HepG2 (cell line): ENCODE results near the gene FNIP2. TPM values are rescaled to one million over a fixed set of nuclear protein-coding genes. Genes with fewer than 3 reads are reported as not detected.

Source experiments
- ATAC-seq: fragments of 200-7000 bp; cut with Tn5 transposase; 3 replicates; pipeline ENCODE4 v1.9.1; 2020; ENCODE audit warnings: mild to moderate bottlenecking, moderate library complexity
- BruUV-seq: library from RNA; stranded (reverse); fragments of 400-500 nt; replicated peaks from 2 replicates; lab custom pipeline; 2021; lab: Mats Ljungman, UMichigan
- CTCF ChIA-PET: fragments of 300-600 bp; formaldehyde crosslinking; extraction: SDS; loops from one replicate; lab custom pipeline; 2021; ENCODE audit warnings: low total read pairs, inconsistent platforms, low intra/inter-chr PET ratio; lab: Yijun Ruan, JAX
- POLR2A ChIA-PET: fragments of 350-600 bp; sonication (Branson Sonifier 250); formaldehyde crosslinking; loops from one replicate; lab custom pipeline; 2020; ENCODE audit warnings: antibody characterized with exemption, inconsistent platforms; lab: Yijun Ruan, JAX
- DNase-seq: peaks from one replicate; pipeline ENCODE4 v3.0.0-alpha.2; 2015; ENCODE audit warnings: low spot score
- FAIRE-seq: peaks from 3 replicates; lab custom pipeline; 2011; peaks lifted over from hg19 to GRCh38; lab: Jason Lieb, UNC
- H2AFZ ChIP-seq: one replicate; pipeline ENCODE4 v1.6.1; 2011; ENCODE audit warnings: low read length, inconsistent platforms
- H3K27ac ChIP-seq: fragments of 300-600 bp; 3 replicates; pipeline ENCODE4 v1.8.0; 2011; ENCODE audit warnings: mixed run types, mild to moderate bottlenecking, mixed read lengths, low read length, inconsistent platforms; ENCODE audit not compliant: insufficient read depth; ENCODE audit errors: extremely low read length
- H3K27me3 ChIP-seq, 2 experiments: fragments of 200-600 bp in 1 of 2; 2 replicates in 1 of 2; 3 replicates in 1 of 2; pipeline versions ENCODE4 v1.6.0 to v1.8.0; 2011; ENCODE audit warnings: low read length in 2 of 2, mild to moderate bottlenecking in 2 of 2, moderate library complexity in 2 of 2, inconsistent platforms in 1 of 2; ENCODE audit not compliant: insufficient read depth in 2 of 2, control insufficient read depth in 1 of 2
- H3K36me3 ChIP-seq, 2 experiments: fragments of 200-600 bp in 1 of 2; replicated peaks in 1 of 2; 2 replicates in 1 of 2; 3 replicates in 1 of 2; pipeline versions ENCODE4 v1.5.1 to v1.8.0; 2011; ENCODE audit warnings: low read length in 2 of 2, inconsistent platforms in 1 of 2; ENCODE audit not compliant: insufficient read depth in 2 of 2, control insufficient read depth in 1 of 2
- H3K4me1 ChIP-seq: 2 replicates; pipeline ENCODE4 v1.5.1; 2012; ENCODE audit warnings: low read length, inconsistent platforms; ENCODE audit not compliant: insufficient read depth
- H3K4me2 ChIP-seq: 2 replicates; pipeline ENCODE4 v1.6.0; 2011; ENCODE audit warnings: low read depth, low read length, inconsistent platforms
- H3K4me3 ChIP-seq, 3 experiments: fragments of 200-600 bp in 1 of 3; sonication (generic), shearing (Covaris generic) in 1 of 3; replicated peaks in 1 of 3; 2 replicates each; pipeline ENCODE4 v1.5.1; 2011 to 2016; ENCODE audit warnings: low read length in 3 of 3, inconsistent platforms in 2 of 3, low read depth in 2 of 3, mild to moderate bottlenecking in 2 of 3, control low read depth in 1 of 3, mixed read lengths in 1 of 3; ENCODE audit not compliant: insufficient read depth in 1 of 3
- H3K79me2 ChIP-seq: one replicate; pipeline ENCODE4 v1.6.1; 2011; ENCODE audit warnings: low read length, inconsistent platforms; ENCODE audit not compliant: insufficient read depth
- H3K9ac ChIP-seq: 2 replicates; pipeline ENCODE4 v1.6.0; 2011; ENCODE audit warnings: mild to moderate bottlenecking, low read depth, low read length, inconsistent platforms; ENCODE audit not compliant: insufficient read depth
- H3K9me3 ChIP-seq: 2 replicates; pipeline ENCODE4 v1.5.1; 2012; ENCODE audit warnings: mild to moderate bottlenecking, low read length
- H4K20me1 ChIP-seq: 2 replicates; pipeline ENCODE4 v1.6.0; 2011; ENCODE audit warnings: inconsistent platforms, mild to moderate bottlenecking, low read length, moderate library complexity; ENCODE audit not compliant: insufficient read depth
- ATRX ChIP-seq: sonication (generic); formaldehyde crosslinking; IDR thresholded peaks from 2 replicates; pipeline ENCODE4 v1.4.0; 2020; ENCODE audit warnings: missing genetic modification reagents, borderline replicate concordance
- BATF2 ChIP-seq: sonication (generic); formaldehyde crosslinking; IDR thresholded peaks from 2 replicates; pipeline ENCODE4 v1.8.0; 2022; ENCODE audit warnings: mild to moderate bottlenecking, missing genetic modification reagents, moderate library complexity
- FOXO1 ChIP-seq: sonication (generic); formaldehyde crosslinking; IDR thresholded peaks from 2 replicates; pipeline ENCODE4 v1.4.0; 2020; ENCODE audit warnings: missing genetic modification reagents
- MYNN ChIP-seq: sonication (generic); formaldehyde crosslinking; IDR thresholded peaks from 2 replicates; pipeline ENCODE4 v1.4.0; 2020; ENCODE audit warnings: mild to moderate bottlenecking, low read depth, missing genetic modification reagents
- RBFOX2 ChIP-seq: fragments of 200-400 bp; formaldehyde crosslinking; IDR thresholded peaks from 2 replicates; pipeline ENCODE4 v1.6.1; 2017; ENCODE audit warnings: low read depth, mild to moderate bottlenecking, low read length
- TCF7 ChIP-seq: sonication (generic); IDR thresholded peaks from 2 replicates; pipeline ENCODE4 v1.6.1; 2016; ENCODE audit warnings: antibody characterized with exemption, low read depth
- ZMYM2 ChIP-seq: sonication (generic); formaldehyde crosslinking; IDR thresholded peaks from 2 replicates; pipeline ENCODE4 v1.8.0; 2022; ENCODE audit warnings: mild to moderate bottlenecking, missing genetic modification reagents
- ZNF17 ChIP-seq: sonication (generic); formaldehyde crosslinking; IDR thresholded peaks from 2 replicates; pipeline ENCODE4 v1.5.0; 2020; ENCODE audit warnings: mild to moderate bottlenecking, missing genetic modification reagents
- ZNF430 ChIP-seq: sonication (generic); formaldehyde crosslinking; IDR thresholded peaks from 2 replicates; pipeline ENCODE4 v1.9.0; 2021; ENCODE audit warnings: mild to moderate bottlenecking, missing genetic modification reagents
- ZNF710 ChIP-seq: sonication (generic); formaldehyde crosslinking; IDR thresholded peaks from 2 replicates; pipeline ENCODE4 v1.5.0; 2020; ENCODE audit warnings: mild to moderate bottlenecking, missing genetic modification reagents, borderline replicate concordance
- ZSCAN12 ChIP-seq: sonication (generic); formaldehyde crosslinking; IDR thresholded peaks from 2 replicates; pipeline ENCODE4 v1.9.0; 2021; ENCODE audit warnings: mild to moderate bottlenecking, missing genetic modification reagents
- WGBS: methylation state at CpG from one replicate; pipeline ENCODE4 v1.1.6; 2017; ENCODE audit warnings: low lambda C conversion rate; 5-methylcytosine and 5-hydroxymethylcytosine counted together
- in situ Hi-C: cut with HindIII; loops from 2 replicates; pipeline ENCODE4 v1.10.0; 2017; ENCODE audit warnings: low pct_unique_long_range_greater_than_20kb; ENCODE audit not compliant: extremely low pct_ligation_motif_present
- intact Hi-C: fragments of 100-400 bp; cut with micrococcal nuclease; formaldehyde crosslinking; loops from one replicate; pipeline ENCODE4 v1.10.0; 2022; ENCODE audit not compliant: unreplicated experiment
- polyA plus RNA-seq, 8 experiments: library from polyadenylated mRNA; depleted of rRNA in 3 of 8; stranded (reverse) in 7 of 8; unstranded in 1 of 8; fragments of >200 nt; fragmentation: Illumina TruSeq in 4 of 8; extraction: Trizol in 4 of 8; gene quantifications; 2 replicates each; pipeline versions ENCODE4 v1.2.1 to v1.2.3, GENCODE V29; 2011 to 2016; ENCODE audit warnings: low read depth in 4 of 8, missing spikeins in 1 of 8, mixed read lengths in 1 of 8; ENCODE audit not compliant: insufficient read depth in 1 of 8
- total RNA-seq, 5 experiments: library from RNA; depleted of rRNA; stranded (reverse); fragments of >200 nt; fragmentation: Illumina TruSeq; extraction: Trizol; gene quantifications; 2 replicates each; pipeline ENCODE4 v1.2.3, GENCODE V29; 2016; ENCODE audit warnings: low read depth in 1 of 5
- TF ChIP-seq, protein P1 (sequence below): sonication (generic); formaldehyde crosslinking; IDR thresholded peaks from 2 replicates; pipeline ENCODE4 v1.4.0; 2020; ENCODE audit warnings: missing genetic modification reagents
- TF ChIP-seq, protein P2 (sequence below): sonication (generic); formaldehyde crosslinking; IDR thresholded peaks from 2 replicates; pipeline ENCODE4 v1.5.1; 2020; ENCODE audit warnings: missing genetic modification reagents, mild to moderate bottlenecking, borderline replicate concordance

FNIP2 gene
- total and polyA plus RNA-seq, 2 of the 13 experiments (the other 11 are each of a cell fraction or from before 2014, with no cell fraction given): 15.5 to 21.0 TPM

- ChIA-PET CTCF (no interaction called here), POLR2A (no interaction called here)
- Histone ChIP-seq H4K20me1 (no peaks in the 10 kb centered on the region; the same call in none of the 2 replicates), H3K36me3 (no peaks in the 10 kb centered on the region; a peak in 1 of 5 replicates), H3K9ac (no peak overlapping the region), H3K4me3 (no peak overlapping the region), H3K27ac (no peak overlapping the region), H3K27me3 (no peaks in the 10 kb centered on the region), H3K79me2 (peaks cover 91% of the 10 kb centered on the region), H3K9me3 (no peaks in the 10 kb centered on the region), H2AFZ (no peak overlapping the region), H3K4me2 (no peak overlapping the region), H3K4me1 (peaks cover 74% of the 10 kb centered on the region)
- no peak for ATAC-seq
- no peak for FAIRE-seq
- in situ Hi-C loops: no loop called here
- DNase-seq: no peak
- BruUV-seq: no TSS peak
- TF ChIP-seq ZSCAN12 (CRISPR knock-in tag): no peak
- WGBS: 97% methylated on average over 15 of the region's 15 CpGs
- intact Hi-C loops: loop anchor here (2.0 kb wide), 1 partner anchor 25 kb away; no protein-coding TSS in a partner anchor
Measured at GRCh38 chr4:158787709-158788475, 19.1 kb downstream of the FNIP2 start.

DNA sequence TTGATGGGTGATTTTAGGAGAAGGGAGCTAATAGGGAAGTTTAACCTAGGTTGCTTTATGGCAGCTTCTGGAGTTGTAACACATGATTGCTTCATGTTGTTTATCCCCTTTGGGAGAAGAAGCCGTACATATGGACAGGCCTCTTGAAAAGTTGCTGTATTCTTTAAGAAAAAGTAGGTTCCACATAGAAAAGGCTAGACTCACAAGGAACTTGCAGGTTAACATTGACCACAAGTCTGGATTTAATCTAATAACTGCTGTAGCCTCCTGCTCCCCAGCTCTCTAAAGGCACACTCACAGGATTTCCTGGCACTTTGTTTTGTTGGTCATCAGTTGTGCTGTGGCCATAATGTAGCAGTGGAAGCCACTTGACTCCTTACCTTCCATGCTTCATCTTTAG, 19.7 kb downstream of the FNIP2 start:
- intact Hi-C loops: no loop called here
- TF ChIP-seq ZNF430 (CRISPR knock-in tag) (no peak), ZNF710 (CRISPR knock-in tag) (no peak), RBFOX2 (no peak), ZNF17 (no peak), TCF7 (no peak), BATF2 (CRISPR knock-in tag) (no peak), ATRX (CRISPR knock-in tag) (no peak), MYNN (CRISPR knock-in tag) (no peak), FOXO1 (CRISPR knock-in tag) (no peak), ZMYM2 (no peak)
- TF ChIP-seq, protein P1, sequence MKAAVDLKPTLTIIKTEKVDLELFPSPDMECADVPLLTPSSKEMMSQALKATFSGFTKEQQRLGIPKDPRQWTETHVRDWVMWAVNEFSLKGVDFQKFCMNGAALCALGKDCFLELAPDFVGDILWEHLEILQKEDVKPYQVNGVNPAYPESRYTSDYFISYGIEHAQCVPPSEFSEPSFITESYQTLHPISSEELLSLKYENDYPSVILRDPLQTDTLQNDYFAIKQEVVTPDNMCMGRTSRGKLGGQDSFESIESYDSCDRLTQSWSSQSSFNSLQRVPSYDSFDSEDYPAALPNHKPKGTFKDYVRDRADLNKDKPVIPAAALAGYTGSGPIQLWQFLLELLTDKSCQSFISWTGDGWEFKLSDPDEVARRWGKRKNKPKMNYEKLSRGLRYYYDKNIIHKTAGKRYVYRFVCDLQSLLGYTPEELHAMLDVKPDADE: no peak
- TF ChIP-seq, protein P2, sequence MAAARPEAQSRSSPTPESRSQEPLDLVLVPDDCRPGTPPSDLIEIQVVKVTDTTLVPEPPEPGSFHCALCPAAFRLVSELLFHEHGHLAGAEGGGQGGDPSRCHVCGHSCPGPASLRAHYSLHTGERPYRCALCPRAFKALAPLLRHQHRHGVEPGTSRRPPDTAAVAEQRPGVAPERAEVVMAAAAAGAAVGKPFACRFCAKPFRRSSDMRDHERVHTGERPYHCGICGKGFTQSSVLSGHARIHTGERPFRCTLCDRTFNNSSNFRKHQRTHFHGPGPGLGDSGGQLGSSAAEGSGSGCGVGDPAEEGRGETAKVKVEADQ (CRISPR knock-in tag): no peak
- TF ChIP-seq, all 625 proteins: peak for 0
- Histone ChIP-seq H3K27me3 (no peaks in the 10 kb centered on the region), H3K4me2 (no peak overlapping the region), H3K27ac (no peak overlapping the region), H3K9me3 (no peaks in the 10 kb centered on the region), H2AFZ (no peak overlapping the region), H3K4me1 (peaks cover 74% of the 10 kb centered on the region), H3K79me2 (peaks cover 90% of the 10 kb centered on the region), H4K20me1 (no peaks in the 10 kb centered on the region; the same call in none of the 2 replicates), H3K4me3 (no peak overlapping the region), H3K9ac (no peak overlapping the region), H3K36me3 (no peaks in the 10 kb centered on the region; a peak in 1 of 5 replicates)
- DNase-seq (no peak), ATAC-seq (no peak), FAIRE-seq (no peak)
- POLR2A ChIA-PET: no interaction called here
- in situ Hi-C loops: no loop called here
- CTCF ChIA-PET: no interaction called here
- 100% methylated on average over 1 of the region's 1 CpG for WGBS
- BruUV-seq: no TSS peak
